Measurements from ENCODE around the gene AKAP3. TPM values are rescaled to one million over a fixed set of nuclear protein-coding genes. Genes with fewer than 3 reads are reported as not detected.

AKAP3 gene
- total and polyA plus RNA-seq, 10 of the 15 experiments (the other 5 are each of a cell fraction or from before 2014, with no cell fraction given): 0.40 to 2.4 (median 1.3) TPM

DNA sequence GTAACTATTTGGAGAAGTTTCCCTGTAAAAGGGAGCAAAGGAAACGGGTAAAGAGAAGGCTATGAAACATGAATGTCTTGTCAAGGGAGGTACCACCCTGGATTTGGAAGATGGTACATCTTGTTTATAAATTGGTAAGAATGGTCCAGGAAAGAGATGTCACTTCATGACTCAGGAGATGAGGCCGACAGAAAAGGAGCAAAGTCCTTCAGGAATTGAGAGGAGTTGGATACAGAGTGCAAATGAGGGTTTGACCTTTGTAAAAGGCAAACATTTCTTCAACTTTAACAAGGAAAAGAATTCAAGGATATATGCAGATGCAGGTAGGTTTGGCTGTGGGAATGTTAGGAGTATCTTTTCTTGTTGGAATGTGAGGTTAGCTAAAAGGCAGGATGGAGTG, 30.9 kb upstream of the AKAP3 start:
- WGBS (ENCODE audit: insufficient coverage, insufficient replicate concordance, low lambda C conversion rate, missing lambda C conversion rate): 100% methylated on average over 2 of the region's 2 CpGs

More for the DNA sequence above, 30.9 kb upstream of the AKAP3 start:
- Histone ChIP-seq H2AFZ (ENCODE audit: control insufficient read depth, low read depth, low read length) (no peak overlapping the region), H3K27ac (ENCODE audit: control insufficient read depth, insufficient read depth) (no peak overlapping the region), H3K4me1 (ENCODE audit: control insufficient read depth, insufficient read depth, low read length) (no peaks in the 10 kb centered on the region), H3K36me3 (ENCODE audit: control insufficient read depth in 2 of 2, insufficient read depth in 2 of 2, low read length in 1 of 2) (peaks cover 3 to 6% of the 10 kb centered on the region in 2 experiments; a peak in 2 of 4 replicates), H4K20me1 (ENCODE audit: control insufficient read depth, insufficient read depth) (no peaks in the 10 kb centered on the region), H3K9ac (ENCODE audit: control insufficient read depth, insufficient read depth, low read length) (no peak overlapping the region), H3K4me3 (no peak overlapping the region), H3K79me2 (ENCODE audit: control insufficient read depth, insufficient read depth, low read length) (no peaks in the 10 kb centered on the region), H3K9me3 (replicated peaks; ENCODE audit: control insufficient read depth, insufficient read depth, low read length) (no peaks in the 10 kb centered on the region), H3K4me2 (ENCODE audit: control insufficient read depth, insufficient read depth) (no peak overlapping the region), H3K27me3 (replicated peaks in 1 of 2; ENCODE audit: control insufficient read depth in 2 of 2, insufficient read depth in 2 of 2, low read length in 1 of 2) (no peaks in the 10 kb centered on the region)
- CTCF ChIA-PET: interaction anchor here (0.6 kb wide), 1 partner anchor 794 kb away, joined by 3 read pairs; no protein-coding TSS in a partner anchor
- SMC1A ChIA-PET (ENCODE audit: uncharacterized antibody, unreplicated experiment): no interaction called here
- no TSS peak for BruUV-seq (replicated peaks)
- no peak for DNase-seq (ENCODE audit: low read depth, low spot score)
- no peak for ATAC-seq
- in situ Hi-C loops (cut with MboI): no loop called here
- intact Hi-C loops (cut with micrococcal nuclease; ENCODE audit: unreplicated experiment): no loop called here
- no peak for FAIRE-seq
- POLR2A ChIA-PET: no interaction called here
- TF ChIP-seq RAD51 (IDR thresholded peaks at IDR 0.05) (no peak), KAT2A (conservative IDR thresholded peaks at IDR 0.05; ENCODE audit: control insufficient read depth, low read depth, low read length) (no peak), ESRRA (IDR thresholded peaks at IDR 0.05; ENCODE audit: low read length) (no peak), RFX5 (IDR thresholded peaks at IDR 0.05; ENCODE audit: low read depth, low read length) (no peak), SUZ12 (IDR thresholded peaks at IDR 0.05; ENCODE audit: unreplicated experiment) (no peak), PAX8 (IDR thresholded peaks at IDR 0.05) (no peak), KDM1A (IDR thresholded peaks at IDR 0.05; ENCODE audit: borderline replicate concordance) (no peak), NFIC (IDR thresholded peaks at IDR 0.05; ENCODE audit: low read depth, low read length) (no peak)
- TF ChIP-seq, protein P1, sequence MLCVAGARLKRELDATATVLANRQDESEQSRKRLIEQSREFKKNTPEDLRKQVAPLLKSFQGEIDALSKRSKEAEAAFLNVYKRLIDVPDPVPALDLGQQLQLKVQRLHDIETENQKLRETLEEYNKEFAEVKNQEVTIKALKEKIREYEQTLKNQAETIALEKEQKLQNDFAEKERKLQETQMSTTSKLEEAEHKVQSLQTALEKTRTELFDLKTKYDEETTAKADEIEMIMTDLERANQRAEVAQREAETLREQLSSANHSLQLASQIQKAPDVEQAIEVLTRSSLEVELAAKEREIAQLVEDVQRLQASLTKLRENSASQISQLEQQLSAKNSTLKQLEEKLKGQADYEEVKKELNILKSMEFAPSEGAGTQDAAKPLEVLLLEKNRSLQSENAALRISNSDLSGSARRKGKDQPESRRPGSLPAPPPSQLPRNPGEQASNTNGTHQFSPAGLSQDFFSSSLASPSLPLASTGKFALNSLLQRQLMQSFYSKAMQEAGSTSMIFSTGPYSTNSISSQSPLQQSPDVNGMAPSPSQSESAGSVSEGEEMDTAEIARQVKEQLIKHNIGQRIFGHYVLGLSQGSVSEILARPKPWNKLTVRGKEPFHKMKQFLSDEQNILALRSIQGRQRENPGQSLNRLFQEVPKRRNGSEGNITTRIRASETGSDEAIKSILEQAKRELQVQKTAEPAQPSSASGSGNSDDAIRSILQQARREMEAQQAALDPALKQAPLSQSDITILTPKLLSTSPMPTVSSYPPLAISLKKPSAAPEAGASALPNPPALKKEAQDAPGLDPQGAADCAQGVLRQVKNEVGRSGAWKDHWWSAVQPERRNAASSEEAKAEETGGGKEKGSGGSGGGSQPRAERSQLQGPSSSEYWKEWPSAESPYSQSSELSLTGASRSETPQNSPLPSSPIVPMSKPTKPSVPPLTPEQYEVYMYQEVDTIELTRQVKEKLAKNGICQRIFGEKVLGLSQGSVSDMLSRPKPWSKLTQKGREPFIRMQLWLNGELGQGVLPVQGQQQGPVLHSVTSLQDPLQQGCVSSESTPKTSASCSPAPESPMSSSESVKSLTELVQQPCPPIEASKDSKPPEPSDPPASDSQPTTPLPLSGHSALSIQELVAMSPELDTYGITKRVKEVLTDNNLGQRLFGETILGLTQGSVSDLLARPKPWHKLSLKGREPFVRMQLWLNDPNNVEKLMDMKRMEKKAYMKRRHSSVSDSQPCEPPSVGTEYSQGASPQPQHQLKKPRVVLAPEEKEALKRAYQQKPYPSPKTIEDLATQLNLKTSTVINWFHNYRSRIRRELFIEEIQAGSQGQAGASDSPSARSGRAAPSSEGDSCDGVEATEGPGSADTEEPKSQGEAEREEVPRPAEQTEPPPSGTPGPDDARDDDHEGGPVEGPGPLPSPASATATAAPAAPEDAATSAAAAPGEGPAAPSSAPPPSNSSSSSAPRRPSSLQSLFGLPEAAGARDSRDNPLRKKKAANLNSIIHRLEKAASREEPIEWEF (IDR thresholded peaks at IDR 0.05; ENCODE audit: insufficient replicate concordance, low read depth, low read length): no peak
- TF ChIP-seq, protein P2, sequence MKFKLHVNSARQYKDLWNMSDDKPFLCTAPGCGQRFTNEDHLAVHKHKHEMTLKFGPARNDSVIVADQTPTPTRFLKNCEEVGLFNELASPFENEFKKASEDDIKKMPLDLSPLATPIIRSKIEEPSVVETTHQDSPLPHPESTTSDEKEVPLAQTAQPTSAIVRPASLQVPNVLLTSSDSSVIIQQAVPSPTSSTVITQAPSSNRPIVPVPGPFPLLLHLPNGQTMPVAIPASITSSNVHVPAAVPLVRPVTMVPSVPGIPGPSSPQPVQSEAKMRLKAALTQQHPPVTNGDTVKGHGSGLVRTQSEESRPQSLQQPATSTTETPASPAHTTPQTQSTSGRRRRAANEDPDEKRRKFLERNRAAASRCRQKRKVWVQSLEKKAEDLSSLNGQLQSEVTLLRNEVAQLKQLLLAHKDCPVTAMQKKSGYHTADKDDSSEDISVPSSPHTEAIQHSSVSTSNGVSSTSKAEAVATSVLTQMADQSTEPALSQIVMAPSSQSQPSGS (IDR thresholded peaks at IDR 0.05; ENCODE audit: low read length): no peak
- RAD21 ChIA-PET (ENCODE audit: unreplicated experiment): no interaction called here
